ENCODE measurements around the gene PITPNM3. TPM values are rescaled to one million over a fixed set of nuclear protein-coding genes. Genes with fewer than 3 reads are reported as not detected.

PITPNM3 gene
- total and polyA plus RNA-seq, 2 experiments from 2014 or later: 1.0 to 1.5 TPM

GRCh38 chr17:6461246-6461645 is 95.1 kb downstream of the PITPNM3 start:
- DNase-seq (ENCODE audit: low spot score) (no peak), ATAC-seq (no peak; the same call in 2 of the 3 replicates)
- Mint-ChIP-seq H3K27ac (no peak overlapping the region), H3K36me3 (ENCODE audit: low read depth) (no peaks in the 10 kb centered on the region; the same call in 2 of the 3 replicates), H3K4me3 (no peak overlapping the region; the same call in 2 of the 3 replicates), H3K9me3 (no peaks in the 10 kb centered on the region; the same call in 2 of the 3 replicates), H3K27me3 (ENCODE audit: insufficient read depth, low read depth, poor library complexity) (peaks cover 20% of the 10 kb centered on the region), H3K4me1 (peaks cover 41% of the 10 kb centered on the region)
- Histone ChIP-seq H3K9me2 (ENCODE audit: insufficient read depth) (no peaks in the 10 kb centered on the region), H3K36me3 (ENCODE audit: insufficient read depth) (no peaks in the 10 kb centered on the region), H3K27me3 (ENCODE audit: insufficient read depth) (no peaks in the 10 kb centered on the region), H3K4me3 (no peak overlapping the region; the same call in 1 of the 2 replicates), H3K4me1 (ENCODE audit: insufficient read depth) (peaks cover 16% of the 10 kb centered on the region), H4K20me1 (replicated peaks; ENCODE audit: insufficient read depth) (no peaks in the 10 kb centered on the region), H3K79me2 (replicated peaks; ENCODE audit: insufficient read depth) (no peaks in the 10 kb centered on the region), H3K4me2 (peak overlapping the region; percentile 60; the same call in 1 of the 2 replicates), H3K27ac (ENCODE audit: low read depth) (no peak overlapping the region), H2AFZ (peak overlapping the region; percentile 69; the same call in 1 of the 2 replicates), H3F3A (replicated peaks; ENCODE audit: low read depth) (no peaks in the 10 kb centered on the region)
- TF ChIP-seq ETS1 (IDR thresholded peaks at IDR 0.05) (no peak), CREB1 (CRISPR knock-in tag; IDR thresholded peaks at IDR 0.05; ENCODE audit: low read depth) (no peak), NANOG (IDR thresholded peaks at IDR 0.05; ENCODE audit: borderline replicate concordance) (no peak), ZNF331 (CRISPR knock-in tag; IDR thresholded peaks at IDR 0.05; ENCODE audit: low read depth) (no peak), JUNB (IDR thresholded peaks at IDR 0.05; ENCODE audit: unreplicated experiment) (no peak), ZNF462 (CRISPR knock-in tag; IDR thresholded peaks at IDR 0.05) (no peak), STAT1 (IDR thresholded peaks at IDR 0.05; ENCODE audit: unreplicated experiment) (no peak)
